Neuronal stem cell (in vitro differentiated cells): ENCODE results near the gene ACSL5.
"Not testable (repeated sequence)": the region's sequence is repeated elsewhere in the genome, so short reads cannot be mapped to it uniquely, and the experiment has no call there.

Source experiments
- DNase-seq: peaks from one replicate; pipeline ENCODE4 v3.0.0-alpha.2; 2013; ENCODE audit warnings: low spot score
- H2AFZ ChIP-seq: one replicate; pipeline ENCODE4 v1.6.1; 2013; ENCODE audit warnings: mild to moderate bottlenecking, low read length, inconsistent platforms
- H2AK5ac ChIP-seq: 2 replicates; pipeline ENCODE4 v1.6.1; 2013; ENCODE audit warnings: low read depth, mild to moderate bottlenecking, inconsistent platforms, low read length, moderate library complexity, mixed read lengths
- H2BK120ac ChIP-seq: 2 replicates; pipeline ENCODE4 v1.6.1; 2013; ENCODE audit warnings: low read depth, mild to moderate bottlenecking, inconsistent platforms, low read length, moderate library complexity, mixed read lengths
- H2BK12ac ChIP-seq: one replicate; pipeline ENCODE4 v1.6.1; 2013; ENCODE audit warnings: low read length, inconsistent platforms
- H2BK15ac ChIP-seq: 2 replicates; pipeline ENCODE4 v1.6.1; 2013; ENCODE audit warnings: mild to moderate bottlenecking, low read length, inconsistent platforms, mixed read lengths
- H2BK5ac ChIP-seq: one replicate; pipeline ENCODE4 v1.6.1; 2013; ENCODE audit warnings: inconsistent platforms, mild to moderate bottlenecking, low read length, moderate library complexity
- H3K14ac ChIP-seq: one replicate; pipeline ENCODE4 v1.6.1; 2013; ENCODE audit warnings: low read length, inconsistent platforms
- H3K18ac ChIP-seq: 2 replicates; pipeline ENCODE4 v1.6.1; 2013; ENCODE audit warnings: low read length, inconsistent platforms
- H3K23ac ChIP-seq: 2 replicates; pipeline ENCODE4 v1.6.1; 2013; ENCODE audit warnings: low read depth, mild to moderate bottlenecking, mixed read lengths, low read length, inconsistent platforms; ENCODE audit not compliant: poor library complexity
- H3K27ac ChIP-seq: replicated peaks from 3 replicates; pipeline ENCODE4 v1.5.1; 2013; ENCODE audit warnings: low read length, inconsistent platforms
- H3K27me3 ChIP-seq, 3 experiments: 2 replicates each; pipeline ENCODE4 v1.6.1; 2013; ENCODE audit warnings: low read length in 3 of 3, mild to moderate bottlenecking in 2 of 3, inconsistent platforms in 1 of 3, low read depth in 1 of 3, mixed read lengths in 1 of 3, moderate library complexity in 1 of 3; ENCODE audit not compliant: control insufficient read depth in 3 of 3, insufficient read depth in 3 of 3
- H3K36me3 ChIP-seq, 2 donors: replicated peaks in 1 of 2; 2 replicates each; pipeline ENCODE4 v1.6.1; 2013; ENCODE audit warnings: low read length in 2 of 2; ENCODE audit not compliant: control insufficient read depth in 2 of 2, insufficient read depth in 2 of 2
- H3K4ac ChIP-seq: 2 replicates; pipeline ENCODE4 v1.6.1; 2013; ENCODE audit warnings: inconsistent platforms, mild to moderate bottlenecking, low read length, moderate library complexity
- H3K4me1 ChIP-seq, 2 donors: 1 replicate in 1 of 2; 2 replicates in 1 of 2; pipeline ENCODE4 v1.6.1; 2013; ENCODE audit warnings: low read length in 2 of 2, low read depth in 1 of 2; ENCODE audit not compliant: control insufficient read depth in 2 of 2, insufficient read depth in 1 of 2
- H3K4me2 ChIP-seq: one replicate; pipeline ENCODE4 v1.6.1; 2013; ENCODE audit warnings: mild to moderate bottlenecking, low read length, inconsistent platforms; ENCODE audit not compliant: insufficient read depth, poor library complexity, severe bottlenecking
- H3K4me3 ChIP-seq, 2 donors: 2 replicates each; pipeline ENCODE4 v1.5.1; 2013; ENCODE audit warnings: low read length in 2 of 2, mild to moderate bottlenecking in 2 of 2, inconsistent platforms in 1 of 2, moderate library complexity in 1 of 2
- H3K79me1 ChIP-seq: one replicate; pipeline ENCODE4 v1.6.1; 2013; ENCODE audit warnings: low read depth, mild to moderate bottlenecking, inconsistent platforms, low read length, moderate library complexity
- H3K9ac ChIP-seq: one replicate; pipeline ENCODE4 v1.6.1; 2013; ENCODE audit warnings: mild to moderate bottlenecking, low read depth, low read length, inconsistent platforms; ENCODE audit not compliant: poor library complexity
- H3K9me3 ChIP-seq, 2 donors: replicated peaks in 1 of 2; 2 replicates each; pipeline versions ENCODE3 to v1.6.1; 2013; ENCODE audit warnings: low read length in 2 of 2, mild to moderate bottlenecking in 2 of 2, inconsistent platforms in 1 of 2, low read depth in 1 of 2, mixed read lengths in 1 of 2, moderate library complexity in 1 of 2; ENCODE audit not compliant: control insufficient read depth in 2 of 2, insufficient read depth in 1 of 2
- H4K8ac ChIP-seq: one replicate; pipeline ENCODE4 v1.6.1; 2013; ENCODE audit warnings: low read depth, mild to moderate bottlenecking, inconsistent platforms, low read length, moderate library complexity
- H4K91ac ChIP-seq: one replicate; pipeline ENCODE4 v1.6.1; 2013; ENCODE audit warnings: low read length, low read depth, mild to moderate bottlenecking, inconsistent platforms; ENCODE audit not compliant: poor library complexity
- WGBS, 2 donors: extraction: QIAGEN DNeasy Blood & Tissue Kit; methylation state at CpG; one replicate each; pipeline ENCODE4 v1.1.7; 2013; ENCODE audit warnings: missing lambda C conversion rate in 2 of 2, mixed read lengths in 1 of 2; ENCODE audit not compliant: insufficient read length in 2 of 2, insufficient replicate concordance in 1 of 2; ENCODE audit errors: extremely low coverage in 2 of 2; 5-methylcytosine and 5-hydroxymethylcytosine counted together

Gene ACSL5

DNA sequence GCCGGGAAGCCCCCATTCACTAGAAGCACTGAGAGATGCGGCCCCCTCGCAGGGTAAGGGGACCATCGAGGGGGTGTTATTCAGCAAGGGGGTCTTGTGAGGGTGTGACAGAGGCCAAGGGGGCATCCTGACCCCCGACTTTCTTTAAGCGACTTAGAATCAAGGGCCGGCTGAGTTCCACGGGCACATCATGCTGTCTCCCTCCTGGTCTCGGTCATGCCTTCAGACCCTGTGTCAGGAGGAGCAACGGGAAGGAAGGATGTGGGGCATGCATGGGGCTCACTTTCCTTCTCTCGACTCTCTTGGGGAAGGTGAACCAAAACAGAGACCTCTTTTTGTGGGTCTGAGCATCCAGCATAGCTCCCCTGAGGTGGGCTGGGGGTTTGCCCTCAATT is 2.5 kb downstream of the ACSL5 start:
- no peak overlapping the region for H3K4ac ChIP-seq
- H3K79me1 ChIP-seq = no peaks in the 10 kb centered on the region
- H3K4me1 ChIP-seq = peaks cover 0 to 2% of the 10 kb centered on the region in 2 donors
- H2BK5ac ChIP-seq = no peak overlapping the region
- H3K36me3 ChIP-seq = no peaks in the 10 kb centered on the region
- no peak overlapping the region for H4K91ac ChIP-seq
- H2BK15ac ChIP-seq = no peak overlapping the region
- peak overlapping the region; percentile 41 for H2AFZ ChIP-seq
- peak overlapping the region; percentile 54 for H3K18ac ChIP-seq
- no peak overlapping the region for H2BK12ac ChIP-seq
- H3K4me2 ChIP-seq = no peak overlapping the region
- H3K14ac ChIP-seq = no peak overlapping the region
- no peak for DNase-seq
- H3K23ac ChIP-seq = no peak overlapping the region
- H3K9me3 ChIP-seq = peaks cover 0 to 1% of the 10 kb centered on the region in 2 donors
- H3K27me3 ChIP-seq = no peaks in the 10 kb centered on the region
- no peak overlapping the region for H2BK120ac ChIP-seq
- no peak overlapping the region for H4K8ac ChIP-seq
- no CpG with 5 or more reads among the region's 11 CpGs for WGBS, 2 donors
- no peak overlapping the region for H3K4me3 ChIP-seq
- H2AK5ac ChIP-seq = no peak overlapping the region
- H3K9ac ChIP-seq = no peak overlapping the region
- H3K27ac ChIP-seq = no peak overlapping the region

DNA sequence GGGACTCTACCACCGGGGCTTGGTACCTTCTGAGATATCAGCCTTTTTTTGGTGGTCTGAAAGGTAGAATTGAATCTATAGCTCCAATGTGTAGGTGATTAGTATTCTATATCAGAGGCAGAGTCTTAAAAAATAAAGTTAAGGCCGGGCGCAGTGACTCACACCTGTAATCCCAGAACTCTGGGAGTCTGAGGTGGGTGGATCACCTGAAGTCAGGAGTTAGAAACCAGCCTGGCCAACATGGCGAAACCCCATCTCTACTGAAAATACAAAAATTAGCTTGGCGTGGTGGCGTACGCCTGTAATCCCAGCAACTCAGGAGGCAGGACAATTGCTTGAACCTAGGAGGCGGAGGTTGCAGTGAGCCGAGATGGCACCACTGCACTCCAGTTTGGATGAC is 3.2 kb downstream of the ACSL5 start:
- H4K91ac ChIP-seq, H4K8ac ChIP-seq, H3K14ac ChIP-seq, H2AFZ ChIP-seq, H3K36me3 ChIP-seq, H2BK5ac ChIP-seq, H3K9me3 ChIP-seq, H3K27ac ChIP-seq, H3K4me3 ChIP-seq, H3K4ac ChIP-seq, H3K79me1 ChIP-seq, H3K4me2 ChIP-seq, H2AK5ac ChIP-seq, H2BK15ac ChIP-seq, H2BK120ac ChIP-seq, H3K23ac ChIP-seq, H3K18ac ChIP-seq, H3K9ac ChIP-seq, DNase-seq, H3K27me3 ChIP-seq, H2BK12ac ChIP-seq, H3K4me1 ChIP-seq: not testable (repeated sequence)
- WGBS, 2 donors = no CpG with 5 or more reads among the region's 9 CpGs

DNA sequence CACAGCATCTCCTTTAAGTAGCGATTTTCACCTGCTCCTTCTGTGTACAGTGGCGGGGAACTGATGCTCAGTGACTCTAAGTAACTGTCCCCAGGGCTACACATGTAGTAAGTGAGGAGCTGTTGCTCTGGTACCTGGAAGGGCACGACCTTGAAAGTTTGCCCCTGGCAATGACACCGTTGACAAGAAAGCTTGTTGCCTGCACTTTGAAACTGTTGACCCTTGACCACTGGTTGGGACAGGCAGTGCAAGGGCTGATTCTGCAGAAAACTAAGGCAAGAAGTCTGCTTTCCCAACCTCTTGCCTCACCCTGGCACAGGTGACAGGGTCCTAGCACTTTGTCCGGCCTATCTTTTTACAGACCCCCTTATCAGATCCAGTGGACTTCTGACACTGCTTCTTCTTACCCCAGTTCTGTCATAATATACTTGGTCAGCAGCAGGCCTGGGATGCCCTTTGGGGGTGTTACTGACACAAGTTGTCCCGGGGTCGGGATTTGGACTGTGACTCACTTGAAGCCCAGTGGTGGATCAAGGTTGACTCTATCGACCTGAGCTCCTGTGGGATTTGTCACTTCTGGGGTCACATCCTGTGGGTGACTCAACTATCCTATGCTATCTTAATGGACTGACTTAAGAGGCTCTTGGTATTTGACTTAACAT is 5.8 kb downstream of the ACSL5 start:
- Histone ChIP-seq H3K4me2 (no peak overlapping the region), H3K9ac (no peak overlapping the region), H3K14ac (no peak overlapping the region), H4K91ac (no peak overlapping the region), H2AFZ (no peak overlapping the region), H3K4me1 (peaks cover 0 to 9% of the 10 kb centered on the region in 2 donors), H3K27ac (no peak overlapping the region), H3K79me1 (no peaks in the 10 kb centered on the region), H2BK12ac (no peak overlapping the region), H3K27me3 (no peaks in the 10 kb centered on the region), H3K9me3 (no peaks in the 10 kb centered on the region), H2BK15ac (no peak overlapping the region), H3K18ac (no peak overlapping the region), H2BK5ac (no peak overlapping the region), H4K8ac (no peak overlapping the region), H2BK120ac (no peak overlapping the region), H3K23ac (no peak overlapping the region), H3K36me3 (no peaks in the 10 kb centered on the region), H3K4ac (no peak overlapping the region), H2AK5ac (no peak overlapping the region), H3K4me3 (no peak overlapping the region)
- DNase-seq = no peak
- no CpG with 5 or more reads among the region's 8 CpGs for WGBS, 2 donors

DNA sequence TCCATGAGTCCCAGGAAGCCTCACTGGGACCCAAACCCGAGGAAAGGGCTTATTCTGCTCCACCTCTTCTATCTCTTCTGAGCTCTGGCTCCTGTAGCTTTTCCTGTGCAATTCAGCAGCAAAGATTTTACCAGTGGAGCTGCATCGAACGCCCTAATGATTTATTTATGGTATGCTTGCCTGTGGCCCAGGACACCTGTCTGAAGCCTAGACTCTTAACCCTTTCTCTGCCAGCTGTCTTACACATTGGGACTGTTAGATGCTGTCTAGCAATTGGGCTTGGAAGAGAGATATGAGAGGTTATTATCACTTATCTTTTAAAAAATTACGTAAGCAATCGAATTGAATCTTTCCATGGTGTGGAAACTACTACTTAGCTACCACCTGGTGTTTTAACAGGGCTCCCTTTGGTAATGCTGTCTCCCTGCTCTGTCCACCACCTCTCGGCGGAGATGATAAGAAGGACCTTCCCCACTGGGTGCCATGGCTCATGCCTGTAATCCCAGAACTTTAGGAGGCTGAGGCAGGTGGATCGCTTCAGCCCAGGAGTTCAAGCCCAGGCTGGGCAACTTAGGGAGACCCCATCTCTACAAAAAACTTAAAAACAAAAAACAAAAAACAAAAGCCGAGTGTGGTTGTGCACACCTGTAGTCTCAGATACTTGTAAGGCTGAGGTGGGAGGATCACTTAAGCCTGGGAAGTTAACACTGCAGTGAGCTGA is 8.8 kb downstream of the ACSL5 start:
- DNase-seq = no peak
- Histone ChIP-seq H3K27me3 (no peaks in the 10 kb centered on the region), H2BK12ac (no peak overlapping the region), H3K4me1 (peaks cover 0 to 8% of the 10 kb centered on the region in 2 donors), H3K4me3 (no peak overlapping the region), H4K8ac (no peak overlapping the region), H3K27ac (no peak overlapping the region), H2BK5ac (no peak overlapping the region), H2AFZ (no peak overlapping the region), H2AK5ac (no peak overlapping the region), H4K91ac (no peak overlapping the region), H3K9me3 (no peaks in the 10 kb centered on the region), H3K23ac (no peak overlapping the region), H3K9ac (no peak overlapping the region), H2BK15ac (no peak overlapping the region), H3K18ac (no peak overlapping the region), H3K79me1 (no peaks in the 10 kb centered on the region), H3K14ac (no peak overlapping the region), H3K4me2 (no peak overlapping the region), H2BK120ac (no peak overlapping the region), H3K4ac (no peak overlapping the region), H3K36me3 (no peaks in the 10 kb centered on the region)
- no CpG with 5 or more reads among the region's 9 CpGs for WGBS, 2 donors
